Measurements from ENCODE around the gene TEP1. TPM values are rescaled to one million over a fixed set of nuclear protein-coding genes. Genes with fewer than 3 reads are reported as not detected.

Gene TEP1
- total and polyA plus RNA-seq, 2 donors (not counting 1 experiment from before 2014, with no cell fraction given) = 10.5 to 21.6 TPM

- TF ChIP-seq, protein P1, sequence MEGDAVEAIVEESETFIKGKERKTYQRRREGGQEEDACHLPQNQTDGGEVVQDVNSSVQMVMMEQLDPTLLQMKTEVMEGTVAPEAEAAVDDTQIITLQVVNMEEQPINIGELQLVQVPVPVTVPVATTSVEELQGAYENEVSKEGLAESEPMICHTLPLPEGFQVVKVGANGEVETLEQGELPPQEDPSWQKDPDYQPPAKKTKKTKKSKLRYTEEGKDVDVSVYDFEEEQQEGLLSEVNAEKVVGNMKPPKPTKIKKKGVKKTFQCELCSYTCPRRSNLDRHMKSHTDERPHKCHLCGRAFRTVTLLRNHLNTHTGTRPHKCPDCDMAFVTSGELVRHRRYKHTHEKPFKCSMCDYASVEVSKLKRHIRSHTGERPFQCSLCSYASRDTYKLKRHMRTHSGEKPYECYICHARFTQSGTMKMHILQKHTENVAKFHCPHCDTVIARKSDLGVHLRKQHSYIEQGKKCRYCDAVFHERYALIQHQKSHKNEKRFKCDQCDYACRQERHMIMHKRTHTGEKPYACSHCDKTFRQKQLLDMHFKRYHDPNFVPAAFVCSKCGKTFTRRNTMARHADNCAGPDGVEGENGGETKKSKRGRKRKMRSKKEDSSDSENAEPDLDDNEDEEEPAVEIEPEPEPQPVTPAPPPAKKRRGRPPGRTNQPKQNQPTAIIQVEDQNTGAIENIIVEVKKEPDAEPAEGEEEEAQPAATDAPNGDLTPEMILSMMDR (conservative IDR thresholded peaks at IDR 0.05 in 1 of 2, IDR thresholded peaks at IDR 0.05 in 1 of 2; ENCODE audit: low read depth in 1 of 2, low read length in 2 of 2) = no peak
- no peak for TF ChIP-seq EZH2 (IDR thresholded peaks at IDR 0.05; ENCODE audit: low read length, missing control alignments)
- no peaks in the 10 kb centered on the region for H3K27me3 ChIP-seq (ENCODE audit: control insufficient read depth, insufficient read depth, low read length)
- peaks cover 32% of the 10 kb centered on the region for H3K36me3 ChIP-seq (ENCODE audit: control insufficient read depth, insufficient read depth, low read length)
These were observed 30.8 kb downstream of the TEP1 start for GRCh38 chr14:20382526-20382925.

DNA sequence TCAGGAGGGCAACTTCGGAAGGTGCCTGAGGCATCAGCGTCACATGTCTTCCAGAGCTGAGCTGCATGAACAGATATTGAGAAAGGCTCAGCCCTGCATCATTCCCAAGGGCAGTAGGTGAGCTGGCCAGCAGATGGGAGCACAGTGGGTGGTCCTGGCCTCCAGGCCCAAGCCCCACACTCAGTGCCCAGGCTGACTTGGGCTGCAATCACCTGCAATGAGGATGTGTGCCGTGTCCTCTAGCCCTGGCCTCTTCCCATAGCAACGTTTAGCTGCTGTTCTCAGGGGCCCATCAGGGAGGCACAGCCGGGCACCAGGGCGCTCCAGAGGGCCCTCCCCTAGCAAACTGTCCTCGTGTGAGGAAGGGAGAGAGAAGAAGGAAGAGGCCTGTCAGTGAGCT, 32.0 kb downstream of the TEP1 start:
- Histone ChIP-seq H3K36me3 (ENCODE audit: control insufficient read depth, insufficient read depth, low read length) (peaks cover 32% of the 10 kb centered on the region), H2AFZ (ENCODE audit: low read length) (no peak overlapping the region), H3K4me1 (ENCODE audit: control insufficient read depth, extremely low read depth, insufficient read depth, low read length) (no peaks in the 10 kb centered on the region), H3K4me3 (replicated peaks in 1 of 4; ENCODE audit: control extremely low read depth in 1 of 4, insufficient read depth in 1 of 4, low read depth in 3 of 4, low read length in 4 of 4) (no peak overlapping the region), H3K9ac (ENCODE audit: insufficient read depth, low read length) (no peak overlapping the region), H3K4me2 (ENCODE audit: extremely low read depth, insufficient read depth, low read length) (no peak overlapping the region), H3K79me2 (ENCODE audit: control insufficient read depth, insufficient read depth, low read length) (no peaks in the 10 kb centered on the region), H3K9me3 (ENCODE audit: control insufficient read depth, insufficient read depth, low read depth, low read length) (no peaks in the 10 kb centered on the region), H4K20me1 (ENCODE audit: control insufficient read depth, extremely low read depth, insufficient read depth, low read length) (no peaks in the 10 kb centered on the region), H3K27ac (ENCODE audit: insufficient read depth, low read length) (no peak overlapping the region), H3K27me3 (ENCODE audit: control insufficient read depth, insufficient read depth, low read length) (no peaks in the 10 kb centered on the region)
- DNase-seq (ENCODE audit: low read depth in 2 of 2) = no peak
- no peak for TF ChIP-seq EZH2 (IDR thresholded peaks at IDR 0.05; ENCODE audit: low read length, missing control alignments)
- TF ChIP-seq, protein P1 (conservative IDR thresholded peaks at IDR 0.05 in 1 of 2, IDR thresholded peaks at IDR 0.05 in 1 of 2; ENCODE audit: low read depth in 1 of 2, low read length in 2 of 2) = no peak

More at GRCh38 chr14:20382526-20382925, 30.8 kb downstream of the TEP1 start:
- Histone ChIP-seq H3K9ac (ENCODE audit: insufficient read depth, low read length) (no peak overlapping the region), H3K27ac (ENCODE audit: insufficient read depth, low read length) (no peak overlapping the region), H3K4me2 (ENCODE audit: extremely low read depth, insufficient read depth, low read length) (no peak overlapping the region), H3K79me2 (ENCODE audit: control insufficient read depth, insufficient read depth, low read length) (no peaks in the 10 kb centered on the region), H2AFZ (ENCODE audit: low read length) (no peak overlapping the region), H3K4me1 (ENCODE audit: control insufficient read depth, extremely low read depth, insufficient read depth, low read length) (no peaks in the 10 kb centered on the region), H4K20me1 (ENCODE audit: control insufficient read depth, extremely low read depth, insufficient read depth, low read length) (no peaks in the 10 kb centered on the region), H3K9me3 (ENCODE audit: control insufficient read depth, insufficient read depth, low read depth, low read length) (no peaks in the 10 kb centered on the region), H3K4me3 (replicated peaks in 1 of 4; ENCODE audit: control extremely low read depth in 1 of 4, insufficient read depth in 1 of 4, low read depth in 3 of 4, low read length in 4 of 4) (no peak overlapping the region)
- DNase-seq (ENCODE audit: low read depth in 2 of 2) = no peak

- no peak overlapping the region for H3K4me2 ChIP-seq (ENCODE audit: extremely low read depth, insufficient read depth, low read length)
- DNase-seq (ENCODE audit: low read depth in 2 of 2) = no peak
- H3K36me3 ChIP-seq (ENCODE audit: control insufficient read depth, insufficient read depth, low read length) = peaks cover 33% of the 10 kb centered on the region
- H3K79me2 ChIP-seq (ENCODE audit: control insufficient read depth, insufficient read depth, low read length) = no peaks in the 10 kb centered on the region
- H3K4me3 ChIP-seq (replicated peaks in 1 of 4; ENCODE audit: control extremely low read depth in 1 of 4, insufficient read depth in 1 of 4, low read depth in 3 of 4, low read length in 4 of 4) = no peak overlapping the region
- H3K27ac ChIP-seq (ENCODE audit: insufficient read depth, low read length) = no peak overlapping the region
- H2AFZ ChIP-seq (ENCODE audit: low read length) = no peak overlapping the region
- H3K27me3 ChIP-seq (ENCODE audit: control insufficient read depth, insufficient read depth, low read length) = no peaks in the 10 kb centered on the region
- H4K20me1 ChIP-seq (ENCODE audit: control insufficient read depth, extremely low read depth, insufficient read depth, low read length) = no peaks in the 10 kb centered on the region
- no peaks in the 10 kb centered on the region for H3K4me1 ChIP-seq (ENCODE audit: control insufficient read depth, extremely low read depth, insufficient read depth, low read length)
- no peak for TF ChIP-seq EZH2 (IDR thresholded peaks at IDR 0.05; ENCODE audit: low read length, missing control alignments)
- TF ChIP-seq, protein P1 (conservative IDR thresholded peaks at IDR 0.05 in 1 of 2, IDR thresholded peaks at IDR 0.05 in 1 of 2; ENCODE audit: low read depth in 1 of 2, low read length in 2 of 2) = no peak
- no peak overlapping the region for H3K9ac ChIP-seq (ENCODE audit: insufficient read depth, low read length)
- no peaks in the 10 kb centered on the region for H3K9me3 ChIP-seq (ENCODE audit: control insufficient read depth, insufficient read depth, low read depth, low read length)
These were observed 32.6 kb downstream of the TEP1 start for GRCh38 chr14:20380681-20381080.
